Activated CD8-positive, alpha-beta T cell treated with anti-CD3 and anti-CD28 coated beads for 36 hours (primary cell): ENCODE data around the gene SCP2D1. TPM values are rescaled to one million over a fixed set of nuclear protein-coding genes. Genes with fewer than 3 reads are reported as not detected.

Source experiments
- ATAC-seq: fragments of 200-7000 bp; cut with Tn5 transposase; one replicate; pipeline ENCODE4 v1.10.0; 2021; ENCODE audit warnings: mild to moderate bottlenecking, moderate library complexity
- CTCF ChIA-PET: fragments of 350-600 bp; sonication (Branson Sonifier 250); formaldehyde crosslinking; loops from one replicate; lab custom pipeline; 2021; ENCODE audit warnings: antibody characterized with exemption; lab: Charles Lee
- POLR2A ChIA-PET: fragments of 350-600 bp; sonication (Branson Sonifier 250); formaldehyde crosslinking; loops from one replicate; lab custom pipeline; 2021; ENCODE audit warnings: antibody characterized with exemption; lab: Charles Lee
- DNase-seq: peaks from one replicate; pipeline ENCODE4 v3.0.0-alpha.2; 2020
- H3K27ac Mint-ChIP-seq: one replicate; pipeline ENCODE4 v1.8.0; 2021; ENCODE audit warnings: mild to moderate bottlenecking, mixed read lengths
- H3K27me3 Mint-ChIP-seq: one replicate; pipeline ENCODE4 v1.8.0; 2021; ENCODE audit warnings: mixed read lengths
- H3K36me3 Mint-ChIP-seq: one replicate; pipeline ENCODE4 v1.8.0; 2021; ENCODE audit warnings: low read depth, mixed read lengths
- H3K4me1 Mint-ChIP-seq: one replicate; pipeline ENCODE4 v1.8.0; 2021; ENCODE audit warnings: low read depth, mixed read lengths
- H3K4me3 Mint-ChIP-seq: one replicate; pipeline ENCODE4 v1.8.0; 2021; ENCODE audit warnings: mild to moderate bottlenecking, moderate library complexity, mixed read lengths
- H3K9me3 Mint-ChIP-seq: one replicate; pipeline ENCODE4 v1.8.0; 2021; ENCODE audit warnings: mixed read lengths
- CTCF ChIP-seq: fragments of 200-600 bp; IDR thresholded peaks from one replicate; pipeline ENCODE4 v1.8.0; 2022; ENCODE audit warnings: antibody characterized with exemption, mild to moderate bottlenecking
- intact Hi-C: fragments of 100-400 bp; cut with micrococcal nuclease; formaldehyde crosslinking; loops from one replicate; pipeline ENCODE4 v1.10.0; 2022
- total RNA-seq, 2 experiments: library from RNA; stranded (reverse); gene quantifications; one replicate each; pipeline ENCODE4 v1.2.3, GENCODE V29; 2021

The SCP2D1 gene
- total RNA-seq, 2 experiments from 2014 or later = not detected

GRCh38 chr20:18858816-18859215, 45.2 kb downstream of the SCP2D1 start:
- Mint-ChIP-seq H3K4me1 (no peaks in the 10 kb centered on the region), H3K9me3 (peaks cover 4% of the 10 kb centered on the region), H3K27ac (no peak overlapping the region), H3K27me3 (peaks cover 8% of the 10 kb centered on the region), H3K36me3 (no peaks in the 10 kb centered on the region), H3K4me3 (no peak overlapping the region)
- ATAC-seq (no peak), DNase-seq (no peak)
- ChIA-PET POLR2A (no interaction called here), CTCF (no interaction called here)
- no peak for TF ChIP-seq CTCF
- intact Hi-C loops = no loop called here

Other genes starting within 250 kb of the SCP2D1 start
- 10 to 100 TPM; 56.5 to 56.6 TPM for gene SMIM26, start 246.4 kb upstream of the SCP2D1 start, total RNA-seq
- 10 to 100 TPM; 52.3 to 53.5 TPM for gene DTD1, start 225.7 kb upstream of the SCP2D1 start, total RNA-seq